K562 (cell line): Measurements from ENCODE around the gene GGTLC2. TPM values are rescaled to one million over a fixed set of nuclear protein-coding genes. Genes with fewer than 3 reads are reported as not detected.

Experiments
- ATAC-seq: fragments of 200-7000 bp; cut with Tn5 transposase; 3 replicates; pipeline ENCODE4 v1.9.1; 2020; ENCODE audit warnings: moderate library complexity
- BruUV-seq: library from RNA; stranded (reverse); fragments of 400-500 nt; replicated peaks from 2 replicates; lab custom pipeline; 2021; lab: Mats Ljungman, UMichigan
- CTCF ChIA-PET: fragments of 300-600 bp; formaldehyde crosslinking; extraction: SDS; loops from one replicate; lab custom pipeline; 2021; ENCODE audit warnings: low intra/inter-chr PET ratio; lab: Yijun Ruan, JAX
- POLR2A ChIA-PET: fragments of 300-600, 350-650 bp; sonication (Branson Sonifier 250); formaldehyde crosslinking; extraction: SDS; loops from one replicate; lab custom pipeline; 2021; ENCODE audit warnings: antibody characterized with exemption, inconsistent platforms; lab: Yijun Ruan, JAX
- DNase-seq, 4 experiments: peaks; one replicate each; pipeline versions ENCODE4 v3.0.0 to v3.0.0-alpha.2; 2011 to 2018; ENCODE audit warnings: low spot score in 3 of 4, mixed read lengths in 3 of 4; ENCODE audit errors: extremely low read depth in 1 of 4
- FAIRE-seq: peaks from 2 replicates; lab custom pipeline; 2011; peaks lifted over from hg19 to GRCh38; lab: Jason Lieb, UNC
- H2AFZ ChIP-seq: 2 replicates; pipeline ENCODE4 v1.6.0; 2011; ENCODE audit warnings: low read depth, low read length, control low read depth, inconsistent platforms
- H3K27ac ChIP-seq: fragments of 200-600 bp; 3 replicates; pipeline ENCODE4 v1.8.0; 2011; ENCODE audit warnings: low read depth, mild to moderate bottlenecking, control low read depth, inconsistent platforms, low read length, moderate library complexity, mixed read lengths; ENCODE audit errors: extremely low read depth
- H3K27me3 ChIP-seq, 2 experiments: fragments of 300-600 bp in 1 of 2; 2 replicates in 1 of 2; 3 replicates in 1 of 2; pipeline versions ENCODE4 v1.6.0 to v1.8.0; 2011; ENCODE audit warnings: inconsistent platforms in 2 of 2, low read length in 2 of 2, mild to moderate bottlenecking in 1 of 2, mixed read lengths in 1 of 2, moderate library complexity in 1 of 2; ENCODE audit not compliant: control insufficient read depth in 2 of 2, insufficient read depth in 2 of 2
- H3K36me3 ChIP-seq: fragments of 300-600 bp; 3 replicates; pipeline ENCODE4 v1.8.0; 2011; ENCODE audit warnings: mild to moderate bottlenecking, low read length, inconsistent platforms; ENCODE audit not compliant: control insufficient read depth, insufficient read depth
- H3K4me1 ChIP-seq, 2 experiments: fragments of 200-600 bp in 1 of 2; replicated peaks in 1 of 2; 2 replicates in 1 of 2; 3 replicates in 1 of 2; pipeline versions ENCODE4 v1.5.1 to v1.8.0; 2011; ENCODE audit warnings: inconsistent platforms in 2 of 2, low read length in 2 of 2, mild to moderate bottlenecking in 1 of 2, mixed read lengths in 1 of 2, moderate library complexity in 1 of 2; ENCODE audit not compliant: control insufficient read depth in 2 of 2, insufficient read depth in 2 of 2
- H3K4me2 ChIP-seq: 2 replicates; pipeline ENCODE4 v1.6.1; 2011; ENCODE audit warnings: low read length, control low read depth, inconsistent platforms, mixed read lengths; ENCODE audit not compliant: insufficient read depth
- H3K4me3 ChIP-seq: fragments of 200-600 bp; sonication (generic), shearing (Covaris generic); 2 replicates; pipeline ENCODE4 v1.5.1; 2016; ENCODE audit warnings: control low read depth, inconsistent platforms
- H3K79me2 ChIP-seq: fragments of 200-600 bp; 3 replicates; pipeline ENCODE4 v1.8.0; 2011; ENCODE audit warnings: low read length, inconsistent platforms; ENCODE audit not compliant: control insufficient read depth, insufficient read depth
- H3K9ac ChIP-seq, 2 experiments: 2 replicates each; pipeline versions ENCODE4 v1.6.0 to v1.6.1; 2011; ENCODE audit warnings: low read depth in 2 of 2, low read length in 2 of 2, control low read depth in 1 of 2, inconsistent platforms in 1 of 2, mild to moderate bottlenecking in 1 of 2, mixed read lengths in 1 of 2; ENCODE audit not compliant: insufficient read depth in 1 of 2
- H3K9me1 ChIP-seq: one replicate; pipeline ENCODE4 v1.6.0; 2011; ENCODE audit warnings: inconsistent platforms, mild to moderate bottlenecking, low read length, moderate library complexity; ENCODE audit not compliant: control insufficient read depth, insufficient read depth
- H3K9me3 ChIP-seq: replicated peaks from 2 replicates; pipeline ENCODE4 v1.5.1; 2011; ENCODE audit warnings: low read depth, low read length, inconsistent platforms; ENCODE audit not compliant: control insufficient read depth, insufficient read depth
- H4K20me1 ChIP-seq: replicated peaks from 2 replicates; pipeline ENCODE4 v1.6.1; 2011; ENCODE audit warnings: low read length, inconsistent platforms, mixed read lengths; ENCODE audit not compliant: control insufficient read depth, insufficient read depth
- ARID1B ChIP-seq: fragments of 450-650 bp; IDR thresholded peaks from 2 replicates; pipeline ENCODE4 v1.6.1; 2016; ENCODE audit warnings: antibody characterized with exemption, mild to moderate bottlenecking, inconsistent platforms
- CBFA2T2 ChIP-seq: fragments of 450-650 bp; conservative IDR thresholded peaks from 2 replicates; pipeline ENCODE4 v1.6.1; 2017; ENCODE audit warnings: mild to moderate bottlenecking
- CREB3L1 ChIP-seq: fragments of 450-650 bp; IDR thresholded peaks from 2 replicates; pipeline ENCODE4 v1.6.1; 2014; ENCODE audit warnings: low read depth, mild to moderate bottlenecking, moderate library complexity, borderline replicate concordance
- EGR1 ChIP-seq: fragments of 450-650 bp; conservative IDR thresholded peaks from 2 replicates; pipeline ENCODE4 v1.6.1; 2017; ENCODE audit warnings: mild to moderate bottlenecking
- ELF4 ChIP-seq: fragments of 450-650 bp; formaldehyde crosslinking; IDR thresholded peaks from 2 replicates; pipeline ENCODE4 v1.4.0; 2022; ENCODE audit warnings: missing genetic modification characterization
- KDM1A ChIP-seq, 2 experiments: fragments of 450-650 bp; IDR thresholded peaks; 2 replicates each; pipeline ENCODE4 v1.6.1; 2016; ENCODE audit warnings: mild to moderate bottlenecking in 2 of 2
- RBM17 ChIP-seq: fragments of 200-400 bp; formaldehyde crosslinking; IDR thresholded peaks from 2 replicates; pipeline ENCODE4 v1.6.1; 2017; ENCODE audit warnings: low read depth, mild to moderate bottlenecking, low read length, borderline replicate concordance
- TAF1 ChIP-seq: IDR thresholded peaks from 2 replicates; pipeline ENCODE4 v1.6.1; 2011; ENCODE audit warnings: mild to moderate bottlenecking, low read length, moderate library complexity; ENCODE audit not compliant: insufficient read depth, control insufficient read depth, severe bottlenecking; ENCODE audit errors: extremely low read depth
- ZNF717 ChIP-seq: fragments of 250-450 bp; sonication (Bioruptor Pico); IDR thresholded peaks from 2 replicates; pipeline ENCODE4 v1.5.0; 2021
- WGBS: fragments of 100-300 bp; shearing (Covaris generic); methylation state at CpG from one replicate; pipeline ENCODE4 v1.1.6; 2016; ENCODE audit warnings: low coverage, mixed read lengths; ENCODE audit not compliant: insufficient coverage; ENCODE audit errors: missing lambda C conversion rate; 5-methylcytosine and 5-hydroxymethylcytosine counted together
- in situ Hi-C: fragments of 300-500 bp; cut with MboI; formaldehyde crosslinking; loops from 4 replicates; pipeline ENCODE4 v1.15.0; 2018; ENCODE audit warnings: inconsistent platforms, mixed read lengths
- intact Hi-C: fragments of 100-400 bp; cut with micrococcal nuclease; formaldehyde crosslinking; loops from 2 replicates; pipeline ENCODE4 v1.14.2; 2022
- polyA plus RNA-seq, 8 experiments: library from polyadenylated mRNA; depleted of rRNA in 4 of 8; stranded (reverse) in 5 of 8; unstranded in 3 of 8; fragments of >200 nt; fragmentation: Nextera tagmentation in 2 of 8; fragmentation: Illumina TruSeq in 1 of 8; extraction: Ambion mirVana in 2 of 8; extraction: Trizol in 1 of 8; gene quantifications; 2 replicates each; pipeline versions ENCODE4 v1.2.1 to v1.2.3, GENCODE V29; 2011 to 2014; ENCODE audit warnings: inconsistent platforms in 1 of 8, missing spikeins in 1 of 8
- total RNA-seq, 7 experiments: library from RNA; depleted of rRNA in 6 of 7; stranded (reverse); fragments of >200 nt in 6 of 7; fragmentation: Illumina TruSeq in 2 of 7; extraction: Trizol in 2 of 7; gene quantifications; 2 replicates each; pipeline versions ENCODE4 v1.2.1 to v1.2.3, GENCODE V29; 2011 to 2021; ENCODE audit warnings: low replicate concordance in 1 of 7

GGTLC2 gene
- total and polyA plus RNA-seq, 9 of the 15 experiments (the other 6 are each of a cell fraction or from before 2014, with no cell fraction given): not detected

- in situ Hi-C loops: loop anchor here (5.0 to 25.0 kb wide), 2 partner anchors 232 to 1407 kb away; no protein-coding TSS in a partner anchor
- Histone ChIP-seq H3K27ac (no peak overlapping the region), H4K20me1 (peaks cover 13% of the 10 kb centered on the region), H3K9me1 (no peaks in the 10 kb centered on the region), H3K4me1 (no peaks in the 10 kb centered on the region), H3K79me2 (no peaks in the 10 kb centered on the region), H3K9me3 (no peaks in the 10 kb centered on the region), H3K4me2 (no peak overlapping the region), H2AFZ (no peak overlapping the region), H3K4me3 (no peak overlapping the region), H3K27me3 (peaks cover 0 to 33% of the 10 kb centered on the region in 2 experiments; a peak in 3 of 5 replicates), H3K9ac (no peak overlapping the region), H3K36me3 (no peaks in the 10 kb centered on the region)
- intact Hi-C loops: loop anchor here (5.0 kb wide), 1 partner anchor 47 kb away; no protein-coding TSS in a partner anchor
- ChIA-PET CTCF (interaction anchor here (1.1 to 1.8 kb wide), 4 partner anchors 12 to 183 kb away, joined by 3 to 5 read pairs (median 4); partner anchors contain the start of gene PRAME), POLR2A (interaction anchor here (0.5 to 10.8 kb wide), 10 partner anchors 9 to 407 kb away, joined by 3 to 122 read pairs (median 6); no protein-coding TSS in a partner anchor)
- TF ChIP-seq ARID1B (no peak), EGR1 (no peak), RBM17 (no peak), ZNF717 (CRISPR knock-in tag) (no peak), TAF1 (no peak), ELF4 (no peak), CBFA2T2 (no peak), KDM1A (IDR thresholded peaks at IDR 0.05) (no peak), CREB3L1 (no peak)
- DNase-seq: no peak
- no peak for FAIRE-seq
- no peak for ATAC-seq
- BruUV-seq: no TSS peak
- 0% methylated on average over 1 of the region's 1 CpG for WGBS
These were observed 49.7 kb downstream of the GGTLC2 start for GRCh38 chr22:22694106-22694505.
